HG03442 (cell line): ENCODE measurements around the gene RASGEF1B.
"Not testable (repeated sequence)": the region's sequence is repeated elsewhere in the genome, so short reads cannot be mapped to it uniquely, and the experiment has no call there.

ENCODE experiments used
- ATAC-seq: cut with Tn5 transposase; IDR thresholded peaks from one replicate; pipeline ENCODE4 v1.9.1; 2021; ENCODE audit warnings: mild to moderate bottlenecking, moderate library complexity; ENCODE audit not compliant: unreplicated experiment

Gene RASGEF1B

GRCh38 chr4:81432825-81433224 lies 38.9 kb downstream of the RASGEF1B start:
- no peak for ATAC-seq

GRCh38 chr4:81431971-81432370 lies 39.7 kb downstream of the RASGEF1B start:
- ATAC-seq, result no peak

DNA sequence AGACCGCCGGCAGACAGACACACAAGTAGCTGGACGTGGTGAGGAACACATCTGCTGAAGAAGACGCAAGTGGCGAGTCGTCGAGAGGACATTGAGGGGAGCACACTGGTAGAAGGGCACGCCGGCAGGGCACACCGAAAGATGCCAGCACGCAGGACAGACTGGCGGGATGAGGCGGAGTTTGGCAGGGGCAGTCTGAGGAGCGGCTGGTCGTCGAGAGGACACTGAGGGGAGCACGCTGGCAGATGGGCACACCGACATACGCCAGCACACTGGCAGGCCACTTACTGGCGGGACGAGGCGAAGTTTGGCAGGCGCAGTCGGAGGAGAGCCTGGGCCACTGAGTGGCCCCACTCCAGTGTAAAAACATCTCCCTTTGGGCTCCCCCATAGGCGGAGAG lies 42.1 kb downstream of the RASGEF1B start:
- no peak for ATAC-seq

DNA sequence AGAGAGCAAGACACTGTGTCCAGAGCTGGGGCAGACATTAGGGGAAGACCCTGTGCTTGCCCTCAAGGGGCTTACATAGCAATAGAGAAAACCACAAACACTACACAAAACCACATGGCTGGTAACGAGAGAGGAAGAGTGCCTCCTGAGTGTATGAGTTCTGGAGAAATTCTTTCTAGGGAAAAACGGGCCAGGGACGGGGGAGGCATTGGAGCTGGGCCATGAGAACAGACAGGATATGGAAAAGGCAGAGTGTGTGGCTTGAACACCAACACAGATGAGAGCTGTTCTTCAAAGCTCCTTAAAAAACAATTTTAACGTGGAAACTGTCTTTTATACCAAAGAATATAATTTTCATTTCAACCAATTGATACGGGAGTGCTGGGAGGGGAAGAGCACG lies 42.7 kb downstream of the RASGEF1B start:
- ATAC-seq, result no peak

DNA sequence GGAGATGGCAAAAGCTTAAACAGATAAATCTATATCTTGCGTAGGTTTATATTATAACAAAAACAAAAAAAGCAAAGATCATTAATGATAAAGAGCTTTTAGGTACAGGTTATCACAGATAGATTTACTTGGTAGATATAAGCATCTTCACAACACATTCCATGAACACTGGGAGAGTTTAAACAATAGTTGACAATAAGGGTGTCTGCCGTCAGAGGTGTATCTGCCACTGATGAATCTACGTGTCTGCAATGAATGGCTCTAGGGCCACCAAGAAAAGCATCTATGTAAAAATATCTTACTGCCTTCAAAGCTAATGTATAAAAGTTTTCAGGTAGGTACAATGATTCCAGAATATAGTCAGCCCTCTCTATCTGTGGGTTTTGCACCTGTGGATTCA lies 43.7 kb downstream of the RASGEF1B start:
- ATAC-seq, result no peak

- ATAC-seq, result no peak
Observed at GRCh38 chr4:81427344-81427821, 44.3 kb downstream of the RASGEF1B start.

DNA sequence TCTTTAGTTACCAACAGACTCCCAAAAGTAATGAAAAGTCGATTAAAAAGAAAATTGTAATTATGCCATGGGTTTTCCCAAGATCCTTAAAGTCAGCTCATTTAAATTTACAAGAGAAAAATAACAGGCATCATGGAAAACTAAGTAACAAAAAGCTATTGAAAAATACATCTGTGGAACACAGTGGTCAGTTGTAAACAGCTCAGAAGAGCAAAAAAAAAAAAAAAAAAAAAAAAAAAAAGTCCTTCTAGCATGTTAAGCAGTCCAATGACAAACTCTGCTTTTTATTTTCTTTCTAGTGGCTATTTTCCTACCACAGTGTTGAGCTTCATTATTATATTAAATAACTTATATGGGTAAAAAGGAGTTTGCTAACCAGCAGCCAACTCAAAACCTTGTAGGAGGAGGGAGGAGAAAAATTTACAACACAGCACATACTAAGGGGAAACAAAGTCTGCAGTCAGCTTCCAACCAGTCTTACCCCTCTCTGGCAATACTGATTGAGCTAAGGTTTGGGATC lies 44.9 kb downstream of the RASGEF1B start:
- no peak for ATAC-seq

- ATAC-seq, result no peak
Observed at GRCh38 chr4:81424816-81425755, 46.6 kb downstream of the RASGEF1B start.

- no peak for ATAC-seq
Observed at GRCh38 chr4:81424336-81424735, 47.4 kb downstream of the RASGEF1B start.

DNA sequence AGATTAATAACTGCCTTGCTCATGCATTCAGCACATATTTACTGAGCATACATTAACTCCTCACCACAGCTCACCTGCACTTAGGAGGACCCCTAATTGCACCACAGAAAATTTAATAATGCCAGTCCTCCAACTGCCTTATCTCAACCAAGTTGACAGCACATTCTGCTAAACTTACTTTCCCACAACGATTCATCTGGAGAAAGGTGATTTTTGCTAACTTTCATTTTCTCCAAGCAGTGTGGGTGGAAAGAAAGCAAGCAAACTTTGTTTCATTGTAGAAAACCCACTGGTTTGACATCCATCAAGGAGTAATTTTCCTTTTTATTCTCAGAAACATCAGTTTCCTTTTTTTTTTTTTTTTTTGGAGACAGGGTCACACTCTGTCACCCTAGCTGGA lies 49.1 kb downstream of the RASGEF1B start:
- ATAC-seq, result no peak

DNA sequence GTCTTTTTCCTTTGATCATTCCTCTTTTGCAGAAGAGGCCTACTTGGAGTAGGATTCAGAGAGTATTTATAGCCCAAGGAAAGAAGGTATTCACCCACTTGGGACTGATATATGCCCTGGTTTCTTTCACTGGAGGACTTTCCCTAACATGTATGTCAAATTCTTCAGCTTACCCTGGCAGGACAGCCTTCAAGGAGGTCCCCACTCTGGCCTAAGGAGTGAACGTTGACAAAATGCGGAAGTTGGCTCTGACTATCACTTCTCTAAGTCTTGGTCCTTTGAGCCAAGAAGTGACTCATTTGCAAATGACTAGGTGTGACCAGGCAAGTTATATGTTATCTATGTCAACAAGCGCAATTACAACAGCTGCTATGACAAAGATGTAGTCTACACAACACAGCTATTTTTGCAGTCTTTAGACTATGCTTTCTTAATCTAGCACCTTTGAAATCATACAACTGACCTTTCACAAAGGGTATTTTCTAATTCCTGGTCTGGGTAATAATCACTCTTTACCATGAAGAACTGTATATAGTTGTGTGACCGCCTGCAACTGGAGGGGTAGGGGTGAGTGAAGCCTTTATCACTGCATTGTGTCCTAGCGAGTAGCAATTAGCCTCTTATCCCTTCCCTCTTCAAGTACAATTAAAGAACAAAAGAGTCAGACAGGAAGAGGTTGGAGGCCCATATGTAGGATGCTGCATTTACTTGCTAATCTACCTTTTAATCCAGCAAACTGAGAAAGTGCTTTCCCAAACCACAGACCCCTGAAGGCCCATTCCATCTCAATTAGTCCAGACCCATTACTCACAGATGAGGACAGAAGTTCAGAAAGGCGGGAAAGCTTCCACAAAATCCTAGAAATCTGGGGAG lies 50.1 kb downstream of the RASGEF1B start:
- peak; percentile 100 for ATAC-seq

DNA sequence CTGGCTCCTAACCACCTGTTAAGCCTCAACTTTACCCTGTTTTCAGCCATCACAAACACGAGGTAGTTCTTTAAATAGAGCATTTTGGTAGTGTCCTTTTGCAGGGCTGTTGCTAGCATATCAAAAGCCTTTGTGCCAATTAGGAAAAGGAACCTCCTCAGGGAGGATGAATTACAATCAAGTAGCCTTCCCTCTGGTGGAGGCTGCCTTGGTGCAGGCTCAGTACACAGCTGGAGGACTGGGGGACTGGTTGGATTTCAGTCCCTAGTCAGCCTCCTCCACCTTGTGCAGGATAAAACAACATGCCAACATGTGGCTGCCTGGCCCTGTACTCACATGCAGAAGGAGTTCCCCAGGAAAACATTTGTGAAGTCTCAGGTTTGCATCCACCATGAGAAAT lies 53.1 kb downstream of the RASGEF1B start:
- ATAC-seq, result no peak

DNA sequence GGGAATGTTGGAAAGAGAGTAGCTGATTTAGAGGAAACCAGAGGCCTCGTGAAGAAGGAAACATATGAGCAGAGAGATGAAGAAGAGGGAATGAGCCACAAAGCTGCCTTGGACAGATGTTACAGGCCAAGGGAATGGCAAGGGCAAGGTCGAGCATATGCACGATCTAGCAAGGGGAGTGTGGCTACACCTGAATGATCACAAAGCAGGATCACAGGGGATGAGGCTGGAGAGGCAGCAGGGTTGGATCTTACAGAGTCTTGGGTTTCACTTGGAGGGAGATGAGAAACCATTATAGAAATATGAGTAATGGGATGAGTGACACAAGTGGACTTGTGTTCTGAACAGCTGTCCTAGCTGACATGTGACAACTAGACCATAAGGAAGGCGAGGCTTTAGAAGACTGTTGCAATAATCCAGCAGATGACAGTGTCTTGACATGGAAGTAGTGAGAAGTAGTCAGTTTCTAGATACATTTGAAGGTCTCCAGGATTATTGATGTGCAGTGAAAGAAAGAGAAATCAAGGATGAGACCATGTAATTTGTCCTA lies 58.7 kb downstream of the RASGEF1B start:
- no peak for ATAC-seq

DNA sequence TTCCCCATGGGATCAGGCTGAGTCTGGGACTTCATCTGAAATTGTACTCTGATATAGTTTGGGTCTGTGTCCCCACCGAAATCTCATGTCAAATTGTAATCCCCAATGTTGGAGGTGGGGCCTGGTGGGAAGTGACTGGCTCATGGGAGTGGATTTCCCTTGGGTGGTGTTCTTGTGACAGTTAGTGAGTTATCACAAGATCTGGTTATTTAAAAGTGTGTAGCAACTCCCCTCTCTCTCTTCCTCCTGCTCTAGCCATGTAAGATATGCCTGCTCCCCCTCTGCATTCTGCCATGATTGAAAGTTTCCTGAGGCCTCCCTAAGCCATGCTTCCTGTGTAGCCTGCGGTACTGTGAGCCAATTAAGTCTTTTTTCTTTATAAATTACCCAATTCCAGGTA lies 61.0 kb downstream of the RASGEF1B start:
- ATAC-seq, result no peak

DNA sequence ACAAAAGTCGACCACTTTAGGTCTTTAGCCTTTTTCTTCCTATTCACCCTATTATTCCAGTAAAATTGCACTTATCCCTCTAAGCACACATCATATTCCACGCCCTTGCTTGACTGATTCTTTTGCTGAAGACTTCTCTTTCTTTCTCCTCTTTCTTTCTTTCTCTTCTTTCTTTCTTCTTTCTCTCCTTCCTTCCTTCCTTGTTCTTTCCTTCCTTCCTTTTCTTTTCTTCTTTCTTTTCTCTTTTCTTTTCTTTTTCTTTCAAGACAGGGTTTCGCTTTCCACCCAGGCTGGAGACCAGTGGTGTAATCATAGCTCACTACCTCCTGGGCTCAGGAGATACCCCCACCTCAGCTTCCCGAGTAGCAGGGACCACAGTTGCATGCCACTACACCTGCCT lies 61.9 kb downstream of the RASGEF1B start:
- ATAC-seq, result no peak

DNA sequence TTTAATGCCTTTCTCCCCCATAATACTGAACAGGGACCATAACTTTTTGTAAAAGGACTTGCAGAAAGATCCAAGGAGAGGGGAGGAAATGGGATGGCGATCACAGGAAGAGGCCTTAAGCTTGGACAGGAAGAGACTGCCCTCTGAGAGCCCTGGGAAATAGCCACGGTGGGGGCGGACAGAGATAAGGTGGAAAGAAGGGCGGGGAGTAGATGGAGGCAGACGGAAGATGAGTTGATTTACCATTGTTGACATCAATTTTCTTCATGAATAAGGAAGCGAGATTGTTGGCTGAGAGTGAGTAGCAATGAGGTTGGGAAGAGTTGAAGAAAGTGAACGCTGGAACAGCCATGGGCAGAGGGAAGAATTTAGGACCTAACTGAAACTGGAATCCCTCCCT lies 63.4 kb downstream of the RASGEF1B start:
- ATAC-seq, result no peak

DNA sequence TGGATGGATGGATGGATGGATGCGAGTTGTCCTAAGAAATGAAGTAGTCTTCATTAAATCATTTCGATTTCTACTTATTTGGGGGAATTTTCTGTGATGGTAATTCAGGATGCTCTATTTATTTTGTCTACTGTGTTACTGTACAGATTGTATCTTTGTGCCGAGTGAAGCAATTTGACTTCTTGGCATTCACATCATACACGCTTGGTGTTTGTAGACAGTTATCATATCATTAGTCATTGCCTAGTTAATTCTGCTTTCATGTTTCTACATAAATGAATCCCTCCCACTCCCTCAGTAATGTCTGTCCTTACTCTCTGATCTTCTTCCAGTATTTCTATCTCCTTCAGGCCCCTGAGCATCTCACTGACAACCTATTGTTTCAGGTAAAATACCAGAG lies 64.0 kb downstream of the RASGEF1B start:
- ATAC-seq, result no peak

DNA sequence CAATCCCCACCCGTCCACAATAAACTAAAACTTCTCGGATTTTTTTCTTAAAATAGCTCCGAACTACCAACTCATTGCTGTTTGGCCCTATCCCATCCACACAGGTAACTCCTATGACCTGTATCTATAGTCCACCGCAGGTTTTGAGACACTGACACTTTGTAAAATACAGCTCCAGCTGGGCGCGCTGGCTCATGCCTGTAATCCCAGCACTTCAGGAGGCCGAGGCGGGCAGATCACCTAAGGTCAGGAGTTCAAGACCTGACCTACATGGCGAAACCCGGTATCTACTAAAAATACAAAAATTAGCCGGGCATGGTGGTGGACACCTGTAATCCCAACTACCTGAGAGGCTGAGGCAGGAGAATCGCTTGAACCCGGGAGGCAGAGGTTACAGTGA lies 65.2 kb downstream of the RASGEF1B start:
- ATAC-seq, result not testable (repeated sequence)

- ATAC-seq, result peak; percentile 86
Observed at GRCh38 chr4:81405900-81406401, 65.8 kb downstream of the RASGEF1B start.

- ATAC-seq, result no peak
Observed at GRCh38 chr4:81404741-81405140, 67.0 kb downstream of the RASGEF1B start.

GRCh38 chr4:81404294-81404693 lies 67.4 kb downstream of the RASGEF1B start:
- no peak for ATAC-seq
